Hindlimb muscle (tissue), 1 donor: ENCODE measurements around the gene TAOK1. TPM values are rescaled to one million over a fixed set of nuclear protein-coding genes. Genes with fewer than 3 reads are reported as not detected.
A peak's percentile ranks its signal among the peaks of the same experiment; 100 is the strongest.

Source experiments
- DNase-seq: peaks from one replicate; pipeline ENCODE4 v3.0.0-alpha.2; 2013
- polyA plus RNA-seq: library from polyadenylated mRNA; unstranded; fragments of 120-200 nt; gene quantifications from one replicate; pipeline ENCODE4 v1.2.1, GENCODE V29; 2013; ENCODE audit not compliant: insufficient read length

TAOK1 gene
- polyA plus RNA-seq, 1 donor = 29.9 TPM

DNA sequence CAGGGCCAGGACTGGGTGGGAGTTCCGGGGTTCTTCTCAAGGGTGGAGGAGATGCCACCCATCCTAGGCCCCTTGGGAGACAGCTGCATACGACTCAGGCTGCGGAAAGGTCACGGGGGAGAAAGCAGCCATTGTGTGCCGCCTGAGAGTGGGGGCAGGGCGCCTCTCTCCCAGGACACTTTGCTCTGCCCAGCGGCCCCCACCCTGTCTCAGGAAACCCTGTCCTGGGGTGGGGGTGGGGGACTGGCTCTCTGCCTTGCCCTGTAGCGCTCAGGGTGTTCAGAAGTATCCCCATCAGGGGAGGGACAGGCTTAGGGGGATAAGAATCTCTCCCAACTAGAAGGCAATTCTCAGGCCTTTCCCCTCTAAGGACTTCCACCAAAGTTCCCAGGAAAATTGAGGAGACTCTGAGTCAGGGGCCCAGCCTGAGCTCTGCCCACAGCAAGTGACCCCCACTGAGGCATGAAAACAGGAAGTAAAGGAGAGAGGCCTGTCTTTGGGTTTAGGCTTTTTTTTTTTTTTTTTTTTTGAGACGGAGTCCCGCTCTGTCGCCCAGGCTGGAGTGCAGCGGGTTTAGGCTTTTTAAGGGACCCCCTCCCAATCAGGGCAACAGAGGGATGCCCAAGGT, 194.4 kb downstream of the TAOK1 start:
- no peak for DNase-seq

DNA sequence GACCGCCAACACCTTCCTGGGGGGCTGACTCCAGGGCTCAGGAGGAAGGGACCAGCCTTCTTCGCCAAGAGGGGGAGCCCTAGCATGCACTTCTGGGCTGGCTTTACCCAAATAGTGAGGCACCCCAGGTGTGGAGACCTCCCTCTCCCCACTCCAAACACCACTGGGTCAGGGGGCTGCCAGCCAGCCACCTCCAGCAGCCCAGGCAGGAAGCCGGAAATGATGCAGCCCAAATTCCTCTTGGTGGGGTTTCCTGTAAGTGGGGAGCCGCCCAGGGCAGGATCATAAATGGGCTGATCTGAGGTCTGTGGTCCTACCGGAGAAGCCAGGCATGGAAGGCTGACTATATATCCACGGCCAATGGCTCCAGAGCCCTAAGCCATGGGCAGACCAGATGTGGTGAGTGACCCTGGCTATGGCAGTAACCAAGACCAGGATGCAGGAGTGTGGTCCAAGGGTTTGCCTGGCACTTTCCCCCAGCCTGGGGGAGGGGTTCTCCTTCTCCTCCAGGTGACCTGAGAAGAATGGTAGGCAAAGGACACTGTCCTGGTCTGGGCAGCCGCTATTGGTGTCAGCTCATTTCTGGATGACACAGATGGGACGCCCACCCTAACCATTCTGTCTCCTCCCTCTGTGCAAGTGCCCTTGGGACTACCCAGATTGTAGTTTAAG, 195.1 kb downstream of the TAOK1 start:
- no peak for DNase-seq

DNA sequence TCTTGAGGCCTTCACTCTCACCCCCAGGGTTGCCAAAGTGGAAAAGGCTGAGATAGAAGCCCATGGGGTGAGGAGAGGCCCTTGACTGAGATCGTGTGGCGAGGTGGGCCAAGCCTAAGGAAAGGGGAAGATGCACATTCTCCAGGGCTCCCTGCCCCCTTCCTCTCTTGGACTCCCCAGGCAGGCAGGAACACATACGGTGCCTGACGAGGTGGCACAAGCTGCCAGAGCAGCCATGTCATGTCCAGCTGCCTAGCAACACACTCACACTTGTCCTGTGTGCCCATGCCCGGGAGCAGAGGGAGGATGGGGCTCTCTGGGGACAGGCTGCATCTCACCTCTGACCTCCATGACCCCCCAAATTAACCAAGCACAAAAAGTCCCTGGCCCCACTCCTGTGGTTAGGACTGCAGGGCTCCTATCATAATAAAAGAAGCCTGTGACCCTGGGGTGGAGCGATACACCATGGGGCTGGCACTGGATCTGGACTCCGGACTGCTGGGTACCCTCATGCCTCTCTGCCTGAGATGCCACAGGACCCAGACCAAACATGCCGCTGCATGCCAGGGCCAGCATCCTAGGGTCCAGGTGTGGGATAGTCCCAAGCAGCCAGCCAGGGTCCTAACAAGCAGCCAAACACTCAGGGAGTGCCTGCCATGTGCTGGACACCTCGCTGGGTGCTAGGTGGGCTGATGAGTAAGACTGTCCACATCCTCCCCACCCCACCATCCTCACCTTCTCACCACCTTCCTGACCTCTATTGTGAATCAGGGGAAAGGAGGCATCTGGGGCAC, 196.7 kb downstream of the TAOK1 start:
- no peak for DNase-seq

DNA sequence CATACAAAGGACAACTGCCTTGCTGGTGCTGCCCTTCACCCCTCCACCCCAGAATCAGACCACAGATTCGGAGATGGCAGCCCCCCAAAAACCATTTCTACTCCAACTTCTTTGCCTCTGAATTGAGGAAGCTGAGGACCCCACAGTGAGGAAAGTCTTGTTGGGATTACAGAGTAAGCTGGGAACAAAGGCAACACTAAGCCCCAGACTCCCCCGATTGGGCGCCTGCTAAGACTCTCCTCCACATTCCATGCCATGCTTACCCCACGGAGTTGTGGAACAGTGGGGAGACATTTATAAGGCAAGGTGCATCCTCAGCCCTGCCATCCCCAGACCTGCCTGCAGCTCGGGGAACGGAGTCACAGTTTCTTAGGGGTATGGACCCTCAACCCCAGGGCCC, 197.4 kb downstream of the TAOK1 start:
- no peak for DNase-seq

DNA sequence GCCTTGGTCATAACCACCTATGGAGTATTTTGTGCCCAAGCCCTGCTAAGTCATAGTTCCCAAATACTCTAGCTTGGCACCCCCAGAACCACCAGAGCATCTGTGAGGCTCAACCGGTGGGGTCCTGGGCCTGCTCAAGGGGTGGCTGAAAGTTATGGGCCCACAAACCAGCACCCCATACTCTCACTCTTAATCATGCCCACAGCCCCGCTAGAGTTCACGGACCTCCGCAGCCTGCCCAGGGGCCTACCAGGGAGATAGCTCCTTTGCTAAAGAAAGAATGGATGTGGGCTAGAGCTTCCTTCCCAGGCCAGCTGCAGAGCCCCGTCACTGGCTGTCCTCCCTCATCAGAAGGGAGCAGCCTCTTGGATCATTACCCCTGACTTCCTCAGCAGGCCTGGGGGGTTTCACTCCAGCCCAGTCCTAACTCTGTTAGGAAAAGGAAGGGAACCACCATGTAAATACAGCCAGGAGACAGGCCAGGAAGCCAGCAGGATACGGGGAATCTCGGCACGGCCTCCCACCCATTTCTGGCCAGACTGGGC, 197.9 kb downstream of the TAOK1 start:
- DNase-seq = no peak

DNA sequence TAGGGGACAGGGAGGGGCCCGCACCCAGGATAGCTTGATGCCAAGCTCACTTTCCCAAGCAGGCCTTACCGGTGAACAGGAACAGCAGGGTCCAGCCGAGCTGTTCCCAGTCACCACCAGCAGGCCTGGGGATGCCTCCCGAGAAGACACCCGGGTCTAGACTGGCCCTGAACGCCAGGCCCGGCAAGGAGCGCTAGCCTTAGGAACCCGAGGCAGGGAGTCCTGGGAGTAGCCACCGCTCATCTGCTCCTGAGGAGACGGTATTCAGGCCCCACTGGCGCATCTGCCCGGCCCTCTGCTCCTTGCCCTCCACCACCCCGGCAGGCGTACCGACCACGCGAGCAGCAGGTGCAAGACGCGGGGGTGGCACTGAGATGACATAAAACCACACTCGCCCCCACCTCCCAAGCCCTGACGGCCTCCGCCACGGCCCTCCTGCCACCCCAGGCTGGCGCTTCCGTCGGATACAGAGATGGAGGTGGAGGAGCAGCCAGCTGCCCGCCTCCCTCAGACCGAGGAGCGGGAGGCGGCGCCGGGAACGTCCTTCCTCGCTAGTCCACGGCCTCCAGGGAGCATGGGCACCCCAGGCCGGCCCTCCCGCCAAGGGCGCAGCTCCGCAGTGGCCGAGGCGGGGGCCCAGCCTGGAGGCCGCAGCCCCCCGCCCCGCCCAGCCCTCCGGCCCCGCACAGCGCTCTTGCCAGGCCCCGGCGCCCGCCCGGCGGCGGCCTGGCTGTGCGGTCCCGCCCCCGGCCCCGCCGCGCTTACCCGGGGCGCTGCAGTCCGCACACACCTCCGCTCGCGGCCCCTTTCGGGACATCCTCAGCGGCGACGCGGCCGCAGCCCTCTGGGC, 198.6 kb downstream of the TAOK1 start:
- no peak for DNase-seq

DNA sequence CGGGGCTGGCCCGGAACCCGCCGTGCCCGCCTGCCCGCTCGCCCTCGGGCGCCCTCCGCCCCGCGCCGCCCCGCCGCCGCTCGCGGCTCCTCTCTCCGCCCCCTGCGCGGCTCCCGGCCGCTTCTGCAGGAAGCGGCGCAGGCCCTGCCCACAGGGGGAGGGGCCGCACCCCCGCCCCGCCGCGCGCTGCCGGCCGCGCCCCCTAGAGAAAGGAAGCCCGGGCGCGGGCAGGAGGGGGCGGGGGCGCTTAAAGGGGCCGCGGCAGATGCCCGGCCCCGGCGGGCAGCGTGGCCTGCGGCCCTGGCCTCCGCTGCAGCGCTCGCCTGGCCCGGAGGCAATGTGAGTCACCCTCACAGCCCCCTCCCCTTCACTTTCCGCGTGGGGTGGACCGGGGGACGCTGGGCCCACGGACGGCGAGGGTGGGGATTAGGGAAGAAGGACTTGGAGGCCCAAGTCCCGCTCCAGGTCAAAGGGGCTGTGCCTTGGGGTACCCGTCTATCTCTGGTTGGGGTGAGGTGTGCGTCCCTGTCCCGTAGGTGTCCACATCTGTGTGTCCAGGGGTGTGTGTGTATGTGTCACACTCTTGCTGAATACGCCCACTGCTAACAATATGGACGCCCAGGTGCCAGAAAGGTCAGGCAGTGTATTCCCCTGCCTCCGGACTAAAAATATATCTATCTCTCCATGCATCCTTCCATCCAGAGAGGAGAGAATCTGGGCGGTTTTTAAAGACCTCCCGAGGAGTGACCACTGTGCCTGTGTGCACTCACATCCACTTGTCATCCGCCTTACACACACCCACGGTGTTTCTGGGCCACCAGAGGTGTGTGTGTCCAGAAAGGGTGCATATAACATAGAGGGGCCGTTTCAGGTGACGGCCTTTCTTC, 199.6 kb downstream of the TAOK1 start, which contains the start of gene GIT1:
TSS of gene GIT1 (minus strand) at position 125 of the 887 bp plus-strand sequence. CDS start 270 bp downstream, outside the sequence.
- peak; percentile 92 for DNase-seq

DNA sequence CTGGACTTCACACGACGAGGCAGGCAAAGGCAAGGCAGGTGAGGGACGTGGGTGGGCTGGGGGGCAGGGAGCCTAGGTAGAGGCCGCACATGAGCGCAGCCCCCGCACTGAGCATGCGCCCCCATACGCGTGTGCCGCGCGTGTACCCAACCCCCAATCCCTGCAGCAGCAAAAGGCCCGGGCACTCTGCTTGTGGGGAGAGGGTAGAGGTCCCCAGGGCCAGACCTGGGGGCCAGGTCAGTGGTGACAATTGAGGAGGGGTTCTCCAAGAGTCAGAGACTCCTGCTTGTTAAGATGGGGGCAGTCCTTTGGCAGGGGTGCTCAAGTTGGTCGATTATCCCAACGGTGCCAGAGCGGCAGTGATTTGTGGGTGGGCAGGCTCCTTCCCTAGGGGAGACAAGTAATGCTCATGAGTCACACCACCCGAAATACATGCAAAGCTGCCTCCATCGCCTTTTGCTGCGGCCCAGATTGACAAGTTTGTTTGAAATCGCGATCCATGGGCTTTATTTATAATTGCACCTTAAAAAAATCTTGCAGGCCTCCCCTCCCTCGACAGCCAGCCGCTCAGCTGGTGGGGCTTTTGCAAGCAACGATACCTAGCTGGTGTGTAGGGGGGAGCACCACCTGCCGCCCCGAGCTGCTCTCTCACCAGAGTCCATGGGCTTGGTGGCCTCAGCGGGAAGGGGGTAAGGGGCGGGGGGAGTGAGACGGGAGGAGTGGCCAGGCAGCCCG, 200.4 kb downstream of the TAOK1 start:
- DNase-seq = no peak

DNA sequence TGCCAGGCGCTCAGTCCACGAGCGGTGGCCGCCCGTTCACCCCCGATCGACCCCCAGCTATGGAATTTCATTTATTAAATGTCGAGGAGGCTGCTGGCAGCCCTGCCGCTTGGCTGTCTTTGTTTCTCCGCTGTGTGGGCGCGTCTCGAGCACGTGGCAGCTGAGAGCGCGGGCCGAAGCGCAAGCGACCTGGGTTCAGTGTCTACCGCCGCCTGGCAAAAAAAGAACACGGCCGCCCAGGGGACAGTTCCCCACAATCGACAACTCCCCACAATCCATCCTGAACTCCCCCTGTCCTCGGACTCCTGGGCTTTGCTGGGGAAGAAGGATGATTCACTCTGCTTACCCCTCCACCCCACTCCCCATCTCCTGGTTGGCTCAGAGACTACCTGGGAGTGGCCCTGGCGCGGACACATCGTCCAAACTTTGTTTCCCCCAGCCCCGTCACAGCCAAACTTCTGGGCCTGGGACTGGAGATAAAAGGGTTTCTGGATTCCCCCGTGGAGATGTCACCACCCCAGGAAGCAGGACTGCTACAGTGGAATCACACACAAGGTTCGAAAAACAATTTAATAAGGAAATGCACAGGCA, 201.1 kb downstream of the TAOK1 start:
- peak; percentile 80 for DNase-seq

DNA sequence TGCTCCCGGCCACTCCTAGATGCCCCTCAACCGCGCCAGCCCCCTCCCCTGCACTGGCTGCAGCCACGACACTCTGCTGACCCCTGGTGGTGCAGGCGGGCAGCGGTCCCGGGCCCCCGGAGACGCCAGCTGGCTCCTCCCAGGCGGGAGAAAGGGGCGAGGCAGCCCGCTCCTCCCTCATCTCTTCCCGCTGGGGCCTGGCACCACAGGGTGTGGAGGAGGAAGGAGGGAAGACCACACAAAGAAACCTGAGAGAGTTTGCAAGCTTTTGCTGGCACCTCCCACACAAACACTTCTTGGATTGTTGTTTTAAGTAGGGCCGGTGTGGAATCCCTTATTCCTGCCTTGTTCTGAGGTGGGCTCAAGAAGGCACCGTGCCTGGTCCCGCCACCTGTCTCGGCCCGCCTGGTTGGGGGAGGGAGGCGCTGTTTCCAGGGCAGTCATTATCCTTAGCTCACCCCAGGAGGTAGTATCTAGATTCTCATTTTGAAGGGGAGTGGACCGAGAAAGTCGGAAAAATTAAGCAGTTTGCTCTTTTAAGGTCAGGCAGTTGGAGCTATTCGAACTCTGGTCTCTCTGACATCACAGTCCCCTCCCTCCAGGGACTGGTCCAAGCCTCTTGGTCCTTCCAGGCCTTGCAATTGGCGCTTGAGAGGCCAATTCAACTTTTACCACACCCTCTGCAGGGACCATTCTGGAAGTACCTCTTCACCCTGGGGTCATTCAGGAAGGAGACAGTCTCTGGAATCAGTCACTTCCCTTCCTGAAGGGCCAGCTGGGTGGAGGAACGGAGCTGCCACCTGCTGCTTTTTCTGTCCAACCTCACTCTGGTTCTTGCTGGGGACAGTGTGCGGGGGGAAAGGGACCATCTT, 201.8 kb downstream of the TAOK1 start:
- DNase-seq = peak; percentile 90

DNA sequence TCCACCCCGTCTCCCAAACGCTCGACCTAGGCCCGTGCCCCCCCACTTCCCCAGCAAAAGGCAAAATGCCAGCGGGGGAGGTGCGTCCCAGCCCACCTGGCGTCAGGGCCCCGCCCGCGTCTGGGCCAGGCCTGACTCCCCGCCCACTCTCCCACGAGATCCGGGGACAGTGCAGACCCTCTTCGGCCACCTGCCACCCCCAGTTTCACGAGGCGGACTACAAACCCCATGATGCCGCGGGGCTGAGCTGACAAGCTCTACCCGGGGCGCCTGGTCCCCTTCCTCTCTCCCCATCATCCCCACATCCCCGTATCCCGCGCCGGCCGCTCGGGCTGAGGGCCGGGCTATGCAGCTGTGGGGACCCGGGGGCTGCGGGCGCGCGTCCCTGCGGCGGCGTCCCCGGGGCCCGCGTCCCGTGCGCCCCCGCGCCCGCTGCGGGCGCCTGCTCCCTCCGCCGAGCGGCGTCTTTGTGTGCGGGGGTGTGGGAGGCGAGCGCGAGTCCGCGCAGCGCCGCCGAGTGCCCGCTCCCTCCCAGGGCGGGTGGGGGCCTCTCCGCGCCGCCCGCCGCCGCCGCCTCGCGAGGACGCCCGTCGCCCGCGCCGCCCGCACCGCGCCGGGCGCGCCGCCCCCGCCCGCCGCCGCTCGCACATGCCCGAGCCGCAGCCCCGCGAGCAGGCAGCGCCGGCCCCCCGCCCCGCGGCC, 202.8 kb downstream of the TAOK1 start, which contains the start of gene ANKRD13B:
TSS of gene ANKRD13B (plus strand) at position 283 of the 702 bp plus-strand sequence. CDS start 490 bp downstream, outside the sequence.
- no peak for DNase-seq

DNA sequence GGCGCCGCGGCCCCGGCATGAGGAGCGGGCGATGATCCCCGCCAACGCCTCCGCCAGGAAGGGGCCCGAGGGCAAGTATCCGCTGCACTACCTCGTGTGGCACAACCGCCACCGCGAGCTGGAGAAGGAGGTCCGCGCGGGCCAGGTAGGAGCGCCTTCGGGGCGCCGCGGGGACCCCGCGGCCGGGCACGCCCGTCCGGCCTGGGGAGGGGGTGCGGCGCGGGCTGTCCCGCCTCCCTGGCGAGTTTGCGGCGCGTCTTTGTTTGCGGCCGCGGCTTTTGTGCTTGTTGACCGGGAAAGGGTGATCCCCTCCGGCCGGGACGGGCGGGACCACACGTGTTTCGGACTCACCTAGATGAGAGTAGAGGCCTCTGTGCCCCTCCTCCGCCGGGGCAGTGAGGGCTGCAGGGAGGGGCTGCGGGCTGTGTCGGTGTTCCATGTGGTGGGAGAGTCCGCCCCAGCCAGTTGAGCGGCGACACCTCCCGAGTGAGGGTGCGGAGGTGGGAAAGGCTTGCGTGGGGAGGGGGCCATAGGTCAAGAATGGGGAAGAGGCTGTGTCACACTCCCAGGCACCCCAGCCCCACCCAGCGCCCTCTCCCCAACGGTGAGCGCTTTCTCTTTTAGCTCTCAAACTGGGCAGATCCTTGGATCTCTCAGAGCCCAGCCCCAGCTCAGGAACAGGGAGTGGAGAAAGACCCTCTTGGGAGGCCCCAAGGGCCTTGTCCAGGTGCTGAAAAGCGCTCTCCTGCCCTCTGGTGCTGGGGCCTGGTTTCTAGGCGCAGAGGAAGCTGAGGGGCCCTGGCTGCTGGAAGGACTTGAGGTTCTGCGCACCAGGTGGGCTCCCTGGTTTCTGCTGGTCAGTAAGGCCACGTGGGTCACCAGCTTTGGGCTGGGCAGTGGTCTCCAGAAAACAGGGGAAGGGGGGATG, 203.7 kb downstream of the TAOK1 start:
- DNase-seq = no peak

DNA sequence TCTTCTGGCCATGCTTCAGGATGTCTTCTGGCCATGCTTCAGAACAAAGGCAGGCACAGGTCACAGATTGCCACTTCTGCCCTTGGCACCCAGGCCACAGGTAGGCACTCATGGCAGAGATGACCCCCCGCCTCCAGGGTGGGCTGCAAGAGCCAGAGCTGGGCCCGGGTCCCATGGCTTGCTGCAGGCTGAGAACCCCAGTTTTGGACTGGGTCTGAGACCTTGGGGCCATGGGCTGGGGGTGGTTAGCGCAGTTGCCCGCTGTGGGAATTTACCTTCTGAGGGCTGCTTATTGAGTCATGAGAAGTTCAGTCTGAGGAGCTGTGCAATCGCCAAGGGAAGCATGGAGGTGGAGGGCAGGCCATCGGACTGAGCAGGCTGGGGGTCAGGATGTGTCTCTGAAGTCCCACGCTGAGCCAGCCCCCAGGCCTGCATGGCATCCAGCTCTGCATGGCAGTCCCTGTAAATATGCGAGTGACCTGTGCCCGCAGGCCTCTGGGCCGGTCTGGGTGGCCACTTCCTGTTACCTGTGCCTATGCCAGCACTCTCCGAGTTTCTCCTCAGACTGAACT, 204.4 kb downstream of the TAOK1 start:
- no peak for DNase-seq

DNA sequence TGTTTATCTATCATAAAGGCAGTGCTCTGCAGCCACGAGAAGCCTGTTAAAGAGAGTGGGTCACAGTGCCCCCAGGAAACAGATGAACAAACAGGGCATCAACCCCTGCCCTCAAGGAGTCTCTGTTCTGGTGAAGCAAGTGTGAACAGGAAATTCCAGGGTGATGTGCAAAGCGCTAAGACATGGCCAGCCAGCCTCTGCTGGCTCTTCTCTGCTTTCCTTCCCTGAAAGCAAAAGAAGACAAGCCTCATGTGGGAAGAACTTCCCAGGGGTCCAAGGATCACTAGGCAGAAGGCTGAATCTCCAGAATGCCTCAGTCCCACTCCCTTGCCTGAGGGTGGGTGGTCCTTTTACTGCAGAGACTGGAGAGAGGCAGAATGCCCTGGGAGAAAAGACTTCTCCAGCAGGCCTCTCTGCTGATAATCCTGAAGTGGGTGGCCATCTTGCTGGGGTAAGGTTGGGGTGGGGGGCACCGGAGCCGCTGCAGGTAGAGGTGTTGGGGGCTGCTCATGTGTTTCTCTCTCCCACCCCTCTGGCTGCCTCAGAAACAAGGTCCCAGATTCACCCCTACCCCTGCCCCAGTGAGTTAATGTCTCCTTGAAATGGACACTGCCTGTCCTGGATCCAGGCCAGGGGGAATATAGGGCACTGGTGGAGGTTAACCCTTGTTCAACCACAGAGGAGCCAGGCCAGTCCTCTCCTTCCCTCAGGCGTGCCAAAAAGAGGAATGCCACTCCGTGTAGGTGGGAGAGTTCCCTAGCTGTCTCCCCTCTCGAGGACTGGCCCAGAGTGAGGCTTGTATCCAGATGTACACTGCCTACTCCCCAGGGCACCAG, 205.2 kb downstream of the TAOK1 start:
- no peak for DNase-seq

DNA sequence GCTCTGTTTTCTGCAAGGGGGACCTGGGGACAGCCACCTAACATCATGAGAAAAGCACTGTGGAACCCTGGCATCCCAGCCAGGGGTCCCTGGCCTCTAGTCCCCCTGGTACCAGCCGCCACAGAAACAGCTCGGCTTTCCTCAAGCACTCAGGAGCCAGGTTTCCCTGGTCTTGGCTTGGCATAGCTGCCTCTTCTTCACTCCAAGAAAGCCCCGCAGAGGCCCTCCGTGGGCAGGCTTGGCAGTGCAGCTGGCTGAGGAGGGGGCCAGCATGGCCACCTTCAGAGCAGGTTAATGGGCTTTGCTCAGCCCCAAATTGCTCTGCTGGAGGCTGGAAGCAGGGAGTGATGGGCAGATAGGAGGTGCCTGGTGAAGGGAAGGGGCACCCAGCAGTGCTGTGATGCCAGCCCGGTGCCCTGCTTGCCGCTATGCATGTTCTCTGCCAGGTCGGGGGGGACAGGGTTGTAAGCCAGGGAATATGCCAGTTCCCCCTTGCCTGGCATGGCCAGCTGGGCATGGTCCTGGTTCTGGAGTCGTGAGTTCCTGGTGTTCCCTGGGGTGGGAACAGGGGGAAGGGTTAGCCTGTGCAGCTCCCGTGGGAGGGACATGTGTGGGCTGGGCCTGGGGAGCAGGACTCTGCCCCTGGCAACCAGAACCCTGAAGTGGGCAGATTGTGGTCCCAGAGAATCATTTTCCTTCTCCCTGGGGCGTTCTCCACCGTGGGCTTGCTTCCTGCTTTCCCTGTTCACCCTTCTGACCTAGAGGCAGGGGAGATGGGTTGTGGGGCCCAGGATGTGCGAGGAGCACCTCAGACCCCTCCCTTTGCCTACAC, 206.0 kb downstream of the TAOK1 start:
- no peak for DNase-seq
